Activated gamma-delta T cell treated with Interleukin-2 at 50 U/mL for 16 hours (primary cell): Measurements from ENCODE around the gene PDZD8.

Experiments used
- DNase-seq: peaks from one replicate; pipeline ENCODE4 v3.0.0-alpha.2; 2020

The PDZD8 gene

GRCh38 chr10:117284716-117285494 is 90.3 kb downstream of the PDZD8 start:
- DNase-seq = no peak

DNA sequence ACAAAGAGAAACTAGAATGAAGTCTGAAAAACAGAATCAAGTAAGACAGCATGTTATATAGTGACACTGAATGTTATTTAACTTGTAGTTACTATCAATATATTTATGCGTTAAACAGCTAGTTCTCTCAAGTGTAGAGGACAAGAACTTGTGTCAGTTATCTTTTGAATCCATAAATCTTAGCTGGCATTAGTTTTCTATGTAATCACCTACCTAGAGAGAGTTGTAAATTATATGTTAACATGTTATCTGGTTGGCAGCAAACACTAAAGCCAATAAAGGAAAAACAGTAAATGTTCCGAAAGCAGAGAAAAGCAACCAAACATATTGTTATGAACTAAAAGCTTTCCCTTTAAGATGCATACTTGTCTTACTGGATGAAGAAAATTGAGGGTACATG is 97.6 kb downstream of the PDZD8 start:
- no peak for DNase-seq

DNA sequence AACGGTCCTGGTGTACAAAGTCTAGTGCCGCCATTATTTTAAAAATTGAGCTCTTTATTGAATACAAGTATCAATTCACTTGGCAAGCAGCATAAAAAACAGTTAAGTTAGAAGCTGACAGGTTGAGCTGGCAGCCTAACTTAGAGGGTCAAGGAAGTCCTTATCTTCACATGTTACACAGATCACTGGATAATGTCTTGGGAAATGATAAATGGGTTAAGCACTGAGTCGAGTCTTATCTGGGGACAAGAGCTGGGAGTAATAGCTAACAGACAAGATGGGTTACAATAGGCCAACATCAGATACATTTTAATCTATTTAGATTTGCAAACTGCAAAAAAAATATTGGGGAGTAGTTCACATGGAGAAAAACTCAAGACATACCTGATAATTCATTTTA is 100.1 kb downstream of the PDZD8 start:
- DNase-seq = no peak

GRCh38 chr10:117274509-117274908 is 100.7 kb downstream of the PDZD8 start:
- no peak for DNase-seq

GRCh38 chr10:117273980-117274379 is 101.3 kb downstream of the PDZD8 start:
- DNase-seq = no peak

DNA sequence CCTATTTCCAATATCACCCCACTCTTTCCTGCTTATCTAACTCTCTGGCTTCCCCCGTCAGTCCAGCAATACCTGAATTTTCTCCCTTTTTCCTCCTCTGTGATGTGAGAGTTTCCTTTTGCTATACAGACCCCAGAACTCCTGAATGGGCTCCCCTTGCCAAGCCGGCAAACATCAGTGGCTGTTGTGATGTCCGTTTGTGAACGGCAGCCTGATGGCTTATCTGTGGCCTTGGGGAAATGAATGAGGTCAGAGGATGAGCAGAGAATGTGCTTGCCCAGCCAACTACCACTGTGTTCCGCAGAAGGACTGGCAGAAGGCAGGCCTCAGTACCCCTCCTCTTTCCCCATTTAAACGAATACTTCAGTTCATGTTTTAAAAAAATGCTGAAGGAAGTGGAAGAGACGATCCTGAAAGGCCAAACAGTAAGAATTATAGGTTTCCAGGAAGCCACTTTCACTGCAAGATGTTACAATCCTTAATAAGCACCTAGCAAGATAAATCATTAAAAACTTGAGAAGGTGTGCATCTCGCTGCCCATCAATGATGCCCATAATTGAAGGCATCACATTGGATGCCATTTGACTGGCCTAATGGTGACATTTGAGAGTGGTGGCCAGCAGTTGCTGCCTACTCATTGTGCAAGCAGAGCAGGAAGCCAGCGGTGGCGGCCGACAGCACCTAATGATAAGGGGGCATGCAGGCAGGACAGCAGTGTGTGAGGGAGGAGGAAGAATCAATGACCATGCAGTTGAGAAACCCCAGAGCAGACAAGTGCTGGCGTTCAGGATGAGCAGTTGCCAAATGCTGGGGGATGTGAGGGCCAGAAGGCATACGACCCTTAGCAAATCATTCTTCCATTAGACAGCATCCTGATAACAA is 102.8 kb downstream of the PDZD8 start:
- no peak for DNase-seq

- DNase-seq = no peak
These were observed 103.8 kb downstream of the PDZD8 start for GRCh38 chr10:117271427-117271826.

DNA sequence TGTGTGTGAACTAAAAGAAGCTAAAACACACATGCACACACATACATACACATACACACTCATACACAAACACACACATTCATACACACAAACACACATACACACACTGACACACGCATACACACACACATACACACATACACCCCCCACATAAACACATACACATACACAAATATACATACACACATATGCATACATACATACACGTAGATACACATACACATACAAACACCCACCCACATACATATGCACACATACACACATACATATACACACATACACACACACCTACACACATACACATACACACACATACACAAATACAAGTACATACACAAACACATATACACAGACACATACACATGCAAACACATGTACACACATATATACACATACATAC is 106.3 kb downstream of the PDZD8 start:
- DNase-seq = no peak

GRCh38 chr10:117268258-117268657 is 107.0 kb downstream of the PDZD8 start:
- no peak for DNase-seq

GRCh38 chr10:117266812-117267211 is 108.4 kb downstream of the PDZD8 start:
- no peak for DNase-seq

GRCh38 chr10:117266400-117266799 is 108.8 kb downstream of the PDZD8 start:
- DNase-seq = no peak

GRCh38 chr10:117264782-117265181 is 110.5 kb downstream of the PDZD8 start:
- DNase-seq = no peak

GRCh38 chr10:117262903-117263293 is 112.3 kb downstream of the PDZD8 start:
- no peak for DNase-seq

GRCh38 chr10:117262291-117262902 is 112.8 kb downstream of the PDZD8 start:
- no peak for DNase-seq

DNA sequence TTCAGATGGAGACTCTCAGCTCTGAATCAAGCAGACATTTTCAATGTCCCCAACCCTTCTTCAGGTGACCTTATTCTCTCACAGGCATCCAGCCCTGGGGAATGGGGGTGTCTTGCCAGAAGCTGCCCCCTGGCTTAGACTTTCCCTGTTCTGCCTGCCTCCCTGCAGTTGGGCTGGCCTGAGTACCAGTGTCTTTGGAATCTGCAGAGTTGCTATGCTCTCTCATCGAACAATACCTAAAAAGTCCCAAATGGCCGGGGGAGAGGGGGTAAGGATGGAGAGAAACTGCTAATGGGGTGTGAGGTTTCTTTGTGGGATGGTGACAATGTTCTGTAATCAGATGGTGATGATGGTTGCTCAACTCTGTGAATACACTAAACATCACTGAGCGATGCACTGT is 113.7 kb downstream of the PDZD8 start:
- DNase-seq = no peak

DNA sequence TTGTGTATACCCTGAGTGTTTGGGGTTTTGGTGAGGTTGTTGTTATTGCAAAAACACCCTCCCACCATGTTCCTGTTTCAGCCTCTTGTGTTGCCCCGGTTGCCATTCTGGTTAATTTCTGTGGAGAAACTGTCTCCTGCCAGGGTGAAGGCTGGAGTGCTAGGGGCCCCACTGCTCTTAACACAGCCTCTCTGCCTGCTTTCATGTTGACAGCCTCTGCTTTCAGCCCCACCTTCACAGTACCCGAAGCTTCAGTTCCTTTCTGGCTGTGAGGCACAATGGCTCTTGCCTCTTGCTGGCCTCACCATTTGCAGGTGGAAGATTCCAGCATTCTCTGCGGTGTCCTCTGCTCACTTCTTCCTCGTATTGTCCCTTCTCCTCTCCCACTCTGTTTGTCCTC is 115.2 kb downstream of the PDZD8 start:
- no peak for DNase-seq

GRCh38 chr10:117259279-117259678 is 116.0 kb downstream of the PDZD8 start:
- no peak for DNase-seq

DNA sequence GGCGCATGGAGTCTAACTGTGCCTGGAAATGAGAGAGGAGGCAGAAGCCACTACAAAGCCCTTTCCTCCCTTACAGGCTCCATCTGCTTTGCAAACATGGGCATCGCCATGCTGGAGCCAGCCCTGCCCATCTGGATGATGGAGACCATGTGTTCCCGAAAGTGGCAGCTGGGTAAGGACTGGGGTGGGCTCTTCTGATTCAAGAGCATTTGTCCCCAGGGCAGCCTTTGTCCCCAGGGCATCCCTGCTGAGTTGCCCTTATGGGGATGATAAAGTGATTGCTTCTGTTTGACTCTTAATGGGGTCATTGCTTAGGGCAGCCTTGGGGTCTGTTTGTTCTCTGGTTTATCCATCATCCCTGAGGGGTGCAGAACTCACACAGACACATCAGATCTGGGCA is 117.5 kb downstream of the PDZD8 start:
- no peak for DNase-seq

DNA sequence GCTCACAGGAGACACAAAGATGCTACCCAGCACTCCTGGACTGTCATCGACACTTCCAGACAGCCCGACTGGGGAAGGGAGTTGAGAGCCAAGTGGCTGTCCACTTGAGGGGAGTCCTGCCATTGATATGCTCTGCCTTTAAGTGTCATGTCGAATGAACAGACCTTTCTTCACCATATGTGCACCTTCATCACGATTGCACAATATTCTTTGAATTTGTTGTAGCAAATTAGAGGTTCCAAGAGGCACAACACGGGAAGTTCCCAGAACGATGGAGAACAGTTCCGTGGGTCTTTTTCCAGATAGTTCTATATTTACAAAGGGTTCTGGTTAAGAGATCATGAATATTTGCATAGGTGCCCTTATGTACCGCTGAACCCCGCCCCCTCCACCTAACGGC is 118.3 kb downstream of the PDZD8 start:
- DNase-seq = no peak

- no peak for DNase-seq
These were observed 119.3 kb downstream of the PDZD8 start for GRCh38 chr10:117255835-117256460.

- no peak for DNase-seq
These were observed 120.2 kb downstream of the PDZD8 start for GRCh38 chr10:117254774-117255735.

- no peak for DNase-seq
These were observed 120.9 kb downstream of the PDZD8 start for GRCh38 chr10:117254338-117254737.
